OCI-LY1 (cell line): ENCODE results near the gene SRGAP2C.
"Not testable (repeated sequence)": the region's sequence is repeated elsewhere in the genome, so short reads cannot be mapped to it uniquely, and the experiment has no call there.

Experiments
- EZH2 ChIP-seq: fragments of 200-600 bp; sonication (generic), shearing (Covaris generic); IDR thresholded peaks from 2 replicates; pipeline ENCODE4 v1.8.0; 2017; ENCODE audit warnings: borderline replicate concordance, mixed run types, mild to moderate bottlenecking, antibody characterized with exemption, low read length, moderate library complexity, mixed read lengths
- TF ChIP-seq, protein P1 (sequence below): fragments of 200-600 bp; sonication (generic), shearing (Covaris generic); IDR thresholded peaks from 2 replicates; pipeline ENCODE4 v1.5.1; 2017; ENCODE audit warnings: mild to moderate bottlenecking, antibody characterized with exemption, low read length, moderate library complexity, mixed read lengths

DNA sequence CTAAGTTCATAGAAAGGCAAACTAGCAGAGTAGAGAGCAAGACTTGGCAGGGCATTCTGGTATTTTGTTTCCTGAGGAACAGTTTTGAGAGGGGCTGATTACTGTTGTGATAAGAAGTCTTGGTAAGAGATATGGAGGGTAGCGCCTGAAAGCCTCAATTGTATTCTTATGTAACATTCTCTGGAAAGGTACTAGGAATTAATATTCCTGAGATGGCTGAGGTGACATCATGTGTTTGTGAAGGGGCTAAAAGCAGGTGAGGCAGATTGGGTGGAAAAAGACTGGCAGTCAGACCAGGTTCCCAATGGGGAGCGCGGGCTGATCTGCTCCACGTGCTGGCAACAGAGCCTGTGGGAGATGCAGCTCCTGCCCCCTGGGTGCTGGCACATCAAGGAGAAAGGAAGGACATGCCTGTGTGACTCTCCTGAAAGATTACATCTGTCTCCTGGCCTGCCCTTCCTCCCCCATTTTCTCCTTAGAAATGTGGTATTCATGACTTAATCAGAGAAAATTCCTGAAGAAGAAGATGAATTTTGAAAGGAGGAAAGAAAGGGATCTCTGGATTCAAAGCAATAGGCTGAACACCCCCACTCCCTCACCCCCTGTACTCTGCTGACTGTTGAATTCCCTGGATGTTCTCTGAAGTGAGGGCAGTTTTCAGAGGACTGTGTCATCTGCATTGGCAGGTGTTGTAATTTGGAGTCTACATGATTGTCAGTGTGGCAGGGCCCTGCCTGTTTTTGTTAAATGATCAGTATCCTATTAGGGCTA, 94.2 kb downstream of the SRGAP2C start:
- TF ChIP-seq, protein P1, sequence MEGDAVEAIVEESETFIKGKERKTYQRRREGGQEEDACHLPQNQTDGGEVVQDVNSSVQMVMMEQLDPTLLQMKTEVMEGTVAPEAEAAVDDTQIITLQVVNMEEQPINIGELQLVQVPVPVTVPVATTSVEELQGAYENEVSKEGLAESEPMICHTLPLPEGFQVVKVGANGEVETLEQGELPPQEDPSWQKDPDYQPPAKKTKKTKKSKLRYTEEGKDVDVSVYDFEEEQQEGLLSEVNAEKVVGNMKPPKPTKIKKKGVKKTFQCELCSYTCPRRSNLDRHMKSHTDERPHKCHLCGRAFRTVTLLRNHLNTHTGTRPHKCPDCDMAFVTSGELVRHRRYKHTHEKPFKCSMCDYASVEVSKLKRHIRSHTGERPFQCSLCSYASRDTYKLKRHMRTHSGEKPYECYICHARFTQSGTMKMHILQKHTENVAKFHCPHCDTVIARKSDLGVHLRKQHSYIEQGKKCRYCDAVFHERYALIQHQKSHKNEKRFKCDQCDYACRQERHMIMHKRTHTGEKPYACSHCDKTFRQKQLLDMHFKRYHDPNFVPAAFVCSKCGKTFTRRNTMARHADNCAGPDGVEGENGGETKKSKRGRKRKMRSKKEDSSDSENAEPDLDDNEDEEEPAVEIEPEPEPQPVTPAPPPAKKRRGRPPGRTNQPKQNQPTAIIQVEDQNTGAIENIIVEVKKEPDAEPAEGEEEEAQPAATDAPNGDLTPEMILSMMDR, result not testable (repeated sequence)
- not testable (repeated sequence) for TF ChIP-seq EZH2
